SK-N-MC (cell line): ENCODE results near the gene NISCH.

Experiments used
- DNase-seq: peaks from one replicate; pipeline ENCODE4 v3.0.0-alpha.2; 2011; ENCODE audit warnings: low read depth, low spot score
- H3K27ac ChIP-seq: fragments of 200-600 bp; sonication (generic); 2 replicates; pipeline ENCODE4 v1.5.1; 2016; ENCODE audit warnings: mixed run types
- H3K36me3 ChIP-seq: fragments of 200-600 bp; sonication (generic); 2 replicates; pipeline ENCODE4 v1.6.1; 2017; ENCODE audit warnings: antibody characterized with exemption, low read length, mixed read lengths; ENCODE audit not compliant: insufficient read depth
- H3K4me3 ChIP-seq: fragments of 200-600 bp; sonication (generic); 2 replicates; pipeline ENCODE4 v1.5.1; 2016
- H3K9ac ChIP-seq: fragments of 200-600 bp; sonication (generic); 2 replicates; pipeline ENCODE4 v1.8.0; 2017; ENCODE audit warnings: mixed run types, mixed read lengths; ENCODE audit not compliant: insufficient read length
- H3K9me3 ChIP-seq: fragments of 200-600 bp; sonication (generic); 2 replicates; pipeline ENCODE4 v1.6.1; 2017; ENCODE audit warnings: low read depth, mild to moderate bottlenecking, antibody characterized with exemption, low read length, moderate library complexity, mixed read lengths
- EZH2 ChIP-seq: fragments of 200-600 bp; sonication (generic); IDR thresholded peaks from one replicate; pipeline ENCODE4 v1.6.1; 2017; ENCODE audit warnings: antibody characterized with exemption
- FOXP2 ChIP-seq: optimal IDR thresholded peaks from 2 replicates; pipeline ENCODE3; 2011; ENCODE audit warnings: mild to moderate bottlenecking, moderate library complexity; ENCODE audit not compliant: insufficient read depth; ENCODE audit errors: extremely low read length, control extremely low read depth
- POLR2AphosphoS5 ChIP-seq: IDR thresholded peaks from 2 replicates; pipeline ENCODE4 v1.6.1; 2012; ENCODE audit warnings: mild to moderate bottlenecking, low read depth, low read length, borderline replicate concordance

NISCH gene

DNA sequence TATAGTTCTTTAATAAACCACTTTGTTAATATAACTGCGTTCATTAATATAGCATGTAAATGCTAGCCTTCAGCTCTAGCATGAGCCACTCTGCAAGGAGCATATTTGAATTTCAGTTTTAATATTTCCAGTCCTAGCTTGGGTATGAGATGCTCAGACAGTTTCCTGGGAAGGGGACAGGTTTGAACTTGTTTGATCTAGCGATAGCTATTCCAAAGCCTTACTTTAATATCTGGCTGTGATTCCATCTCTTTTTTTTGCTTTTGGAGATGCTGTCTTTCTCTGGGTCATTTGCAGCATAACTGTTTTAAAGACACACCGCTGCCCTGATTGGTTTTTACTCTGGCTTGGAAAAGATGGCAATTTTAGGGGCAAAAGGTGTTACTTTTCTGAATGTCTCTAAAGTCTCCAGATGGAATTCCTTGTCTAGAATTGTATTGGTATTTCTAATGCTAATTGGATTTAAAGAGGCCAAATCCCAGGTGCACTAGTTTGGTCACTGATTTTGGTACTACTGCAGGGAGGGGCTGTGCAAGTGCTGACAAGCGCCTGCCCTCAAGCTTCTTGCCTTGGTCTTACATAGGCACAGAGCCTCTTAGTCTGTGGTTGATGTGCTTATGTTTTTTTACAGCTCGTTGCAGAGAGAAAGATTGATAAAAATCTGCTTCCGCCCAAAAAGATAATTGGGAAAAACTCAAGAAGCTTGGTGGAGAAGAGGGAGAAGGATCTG is 2.8 kb downstream of the NISCH start:
- no peak overlapping the region for H3K4me3 ChIP-seq
- no peaks in the 10 kb centered on the region for H3K9me3 ChIP-seq
- no peak for DNase-seq
- TF ChIP-seq POLR2AphosphoS5 (no peak), FOXP2 (no peak), EZH2 (no peak)
- H3K9ac ChIP-seq = no peak overlapping the region
- H3K36me3 ChIP-seq = peaks cover 13% of the 10 kb centered on the region; the same call in 1 of the 2 replicates
- no peak overlapping the region for H3K27ac ChIP-seq

DNA sequence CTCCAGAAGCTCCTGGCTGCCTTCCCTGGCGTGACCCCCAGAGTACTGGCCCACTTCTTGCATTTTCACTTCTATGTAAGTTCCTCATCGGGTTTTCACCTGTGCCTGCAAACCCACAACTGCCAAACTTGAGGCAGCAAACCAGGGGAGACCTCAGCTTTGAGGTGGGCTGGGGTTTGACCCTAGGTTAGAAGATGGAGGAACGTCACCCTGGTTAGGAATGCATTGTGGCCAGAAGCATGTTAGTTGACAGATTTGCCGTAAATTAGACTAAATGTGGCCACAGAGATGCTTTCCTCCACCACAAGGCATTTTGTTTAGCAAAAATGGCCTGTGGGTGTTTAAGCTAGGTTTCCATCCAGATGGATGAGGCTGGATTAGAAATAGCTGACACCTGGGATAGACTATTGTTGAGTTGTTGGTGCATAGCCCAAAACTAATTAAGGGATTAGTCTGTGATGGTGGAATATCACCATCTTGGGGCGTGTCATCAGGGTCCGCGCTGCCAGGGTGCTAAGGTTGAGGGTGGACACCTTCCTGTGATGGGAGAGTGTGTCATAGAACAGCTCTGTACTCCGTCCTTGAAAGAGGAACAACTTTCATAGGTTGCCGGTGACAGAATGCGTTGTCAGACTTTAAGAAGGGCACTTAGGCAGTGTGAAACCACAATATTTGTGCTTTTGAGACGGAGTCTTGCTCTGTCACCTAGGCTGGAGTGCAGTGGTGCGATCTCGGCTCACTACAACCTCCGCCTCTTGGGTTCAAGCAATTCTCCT is 3.6 kb downstream of the NISCH start:
- TF ChIP-seq FOXP2 = no peak
- TF ChIP-seq EZH2 = no peak
- Histone ChIP-seq H3K4me3 (no peak overlapping the region), H3K36me3 (peaks cover 15% of the 10 kb centered on the region; the same call in 1 of the 2 replicates)

DNA sequence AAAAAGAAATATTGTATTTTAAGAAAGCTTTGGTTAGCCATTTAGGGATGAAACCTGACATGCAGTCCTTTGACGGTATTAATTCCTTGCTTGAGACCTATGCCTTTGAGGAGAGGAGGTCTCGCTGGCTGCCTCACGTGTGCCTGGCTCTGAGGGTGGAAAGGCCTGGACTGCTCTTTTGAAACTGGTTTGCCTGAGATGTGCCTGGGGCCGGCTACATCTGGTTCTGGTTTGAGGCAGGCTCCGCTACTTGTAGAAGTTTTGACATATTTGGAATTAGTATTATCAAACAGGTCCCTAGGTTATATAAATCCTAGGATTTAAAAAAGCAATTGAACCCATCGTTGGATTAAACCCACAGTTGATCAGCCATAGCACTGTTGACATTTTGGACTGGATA is 6.5 kb downstream of the NISCH start:
- H3K9ac ChIP-seq = no peak overlapping the region
- H3K9me3 ChIP-seq = no peaks in the 10 kb centered on the region
- no peak overlapping the region for H3K4me3 ChIP-seq
- H3K27ac ChIP-seq = peak overlapping the region; percentile 39
- no peak for TF ChIP-seq FOXP2
- TF ChIP-seq POLR2AphosphoS5 = no peak
- TF ChIP-seq EZH2 = no peak
- DNase-seq = no peak
- peaks cover 15% of the 10 kb centered on the region; the same call in 1 of the 2 replicates for H3K36me3 ChIP-seq

More for the DNA sequence above, 3.6 kb downstream of the NISCH start:
- H3K27ac ChIP-seq = no peak overlapping the region
- no peaks in the 10 kb centered on the region for H3K9me3 ChIP-seq
- H3K9ac ChIP-seq = no peak overlapping the region
- no peak for DNase-seq

DNA sequence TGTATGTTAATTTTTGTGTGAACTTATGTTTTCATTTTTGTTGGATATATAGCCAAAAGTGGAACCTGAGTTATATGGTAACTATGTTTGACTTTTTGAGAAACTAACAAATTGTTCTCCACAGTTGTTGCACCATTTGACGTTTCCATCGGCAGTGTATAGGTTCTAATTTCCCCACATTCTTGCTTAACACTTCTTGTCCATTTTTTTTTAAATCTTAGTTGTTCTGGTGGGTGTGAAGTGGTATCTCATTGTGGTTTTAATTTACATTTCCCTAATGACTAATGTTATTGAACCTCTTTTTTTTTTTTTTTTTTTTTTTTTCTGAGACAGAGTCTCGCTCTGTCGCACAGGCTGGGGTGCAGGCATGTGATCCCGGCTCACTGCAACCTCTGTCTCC is 8.0 kb downstream of the NISCH start:
- H3K9ac ChIP-seq = no peak overlapping the region
- H3K9me3 ChIP-seq = no peaks in the 10 kb centered on the region
- peaks cover 14% of the 10 kb centered on the region; the same call in 1 of the 2 replicates for H3K36me3 ChIP-seq
- H3K4me3 ChIP-seq = no peak overlapping the region
- DNase-seq = no peak
- H3K27ac ChIP-seq = no peak overlapping the region
- no peak for TF ChIP-seq FOXP2
- TF ChIP-seq EZH2 = no peak
- TF ChIP-seq POLR2AphosphoS5 = no peak

DNA sequence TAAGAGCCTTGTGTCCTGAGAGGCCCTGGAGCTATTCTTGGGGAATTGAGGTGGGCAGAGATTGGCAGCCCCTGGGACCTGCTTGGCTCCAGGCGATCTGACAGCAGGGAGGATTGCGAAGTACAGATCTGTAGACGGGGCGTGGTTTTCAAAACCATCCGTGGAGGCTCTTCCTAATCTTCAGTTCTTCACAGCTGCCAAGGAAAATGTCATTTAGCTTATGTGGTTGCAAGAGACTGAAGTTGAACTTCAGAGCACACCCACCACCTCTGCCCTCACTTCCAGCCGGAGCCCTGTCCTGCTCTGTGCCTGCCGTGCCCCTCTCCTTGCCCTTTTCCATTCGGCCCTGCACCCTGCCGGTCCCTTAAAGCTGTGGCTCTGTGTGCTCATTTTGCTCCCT is 12.9 kb downstream of the NISCH start:
- no peak for DNase-seq
- Histone ChIP-seq H3K36me3 (peaks cover 4% of the 10 kb centered on the region; the same call in 1 of the 2 replicates), H3K4me3 (no peak overlapping the region), H3K27ac (no peak overlapping the region), H3K9ac (no peak overlapping the region), H3K9me3 (no peaks in the 10 kb centered on the region)
- no peak for TF ChIP-seq POLR2AphosphoS5
- TF ChIP-seq FOXP2 = no peak
- TF ChIP-seq EZH2 = no peak

DNA sequence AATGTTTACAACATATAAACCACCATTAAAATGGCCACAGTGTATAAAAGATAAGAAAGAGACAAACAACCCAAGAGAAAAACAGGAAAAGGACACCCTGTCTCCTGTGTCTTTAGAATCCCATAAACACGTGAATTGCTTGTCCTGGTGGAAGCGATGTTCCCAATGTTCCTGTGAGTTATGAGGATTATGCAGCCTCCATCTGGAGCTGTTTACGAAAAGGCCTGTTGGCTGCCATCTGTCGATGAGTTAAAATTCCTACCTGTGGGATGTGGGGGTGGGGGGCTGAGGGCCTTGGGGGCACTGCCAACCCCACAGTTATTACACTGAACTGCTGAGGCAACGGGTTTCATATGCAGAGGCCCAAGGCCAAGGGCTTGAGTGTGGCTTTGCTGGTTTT is 13.6 kb downstream of the NISCH start:
- no peak for TF ChIP-seq POLR2AphosphoS5
- TF ChIP-seq FOXP2 = no peak
- TF ChIP-seq EZH2 = no peak
- no peak overlapping the region for H3K27ac ChIP-seq
- no peaks in the 10 kb centered on the region for H3K9me3 ChIP-seq
- no peak overlapping the region for H3K9ac ChIP-seq
- peaks cover 7% of the 10 kb centered on the region; the same call in 1 of the 2 replicates for H3K36me3 ChIP-seq
- no peak for DNase-seq
- H3K4me3 ChIP-seq = no peak overlapping the region

DNA sequence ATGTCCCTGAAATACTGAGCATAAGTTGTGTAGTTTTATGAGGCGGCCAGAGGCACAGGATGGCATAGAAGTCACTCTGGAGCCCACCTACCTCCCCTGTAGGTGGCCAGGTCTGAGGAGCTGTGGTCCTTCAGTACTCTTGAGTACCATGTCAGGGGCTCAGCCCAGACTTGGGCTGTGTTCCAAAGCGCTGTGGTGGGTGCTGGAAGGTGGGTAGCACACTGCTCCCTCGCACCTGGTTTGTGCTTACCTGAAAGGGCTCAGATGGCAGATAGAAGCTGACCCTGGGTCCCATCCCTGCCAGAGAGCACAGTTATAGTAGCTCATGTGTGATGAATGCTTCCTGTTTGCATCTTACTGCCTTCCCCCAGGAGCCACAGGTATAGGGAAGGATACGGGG is 15.5 kb downstream of the NISCH start:
- Histone ChIP-seq H3K36me3 (peaks cover 11% of the 10 kb centered on the region; the same call in 1 of the 2 replicates), H3K4me3 (no peak overlapping the region), H3K9ac (no peak overlapping the region), H3K27ac (no peak overlapping the region), H3K9me3 (no peaks in the 10 kb centered on the region)
- no peak for DNase-seq
- TF ChIP-seq EZH2 = no peak
- no peak for TF ChIP-seq FOXP2
- TF ChIP-seq POLR2AphosphoS5 = no peak
